GM18505 (cell line): ENCODE measurements around the gene KDM4B.
"Not testable (repeated sequence)": the region's sequence is repeated elsewhere in the genome, so short reads cannot be mapped to it uniquely, and the experiment has no call there.

ENCODE experiments used
- ATAC-seq: cut with Tn5 transposase; IDR thresholded peaks from one replicate; pipeline ENCODE4 v1.9.1; 2021; ENCODE audit not compliant: unreplicated experiment
- POLR2A ChIP-seq: IDR thresholded peaks from 4 replicates; pipeline ENCODE4 v1.6.1; 2011; ENCODE audit warnings: borderline replicate concordance; ENCODE audit not compliant: insufficient read depth, insufficient read length; ENCODE audit errors: extremely low read depth

KDM4B gene

GRCh38 chr19:4974880-4975469 is 6.1 kb downstream of the KDM4B start:
- no peak for TF ChIP-seq POLR2A
- ATAC-seq, result no peak

- ATAC-seq, result not testable (repeated sequence)
These were observed 6.7 kb downstream of the KDM4B start for GRCh38 chr19:4975601-4976000.

GRCh38 chr19:4976401-4977298 is 7.7 kb downstream of the KDM4B start:
- no peak for TF ChIP-seq POLR2A
- ATAC-seq, result no peak

- ATAC-seq, result no peak
- TF ChIP-seq POLR2A, result no peak
These were observed 8.6 kb downstream of the KDM4B start for GRCh38 chr19:4977299-4978174.

- TF ChIP-seq POLR2A, result no peak
- no peak for ATAC-seq
These were observed 10.4 kb downstream of the KDM4B start for GRCh38 chr19:4979211-4979807.

GRCh38 chr19:4980067-4980466 is 11.2 kb downstream of the KDM4B start:
- ATAC-seq, result no peak
- no peak for TF ChIP-seq POLR2A

- ATAC-seq, result no peak
- TF ChIP-seq POLR2A, result no peak
These were observed 12.1 kb downstream of the KDM4B start for GRCh38 chr19:4980838-4981680.

- TF ChIP-seq POLR2A, result no peak
- ATAC-seq, result no peak
These were observed 12.7 kb downstream of the KDM4B start for GRCh38 chr19:4981681-4981958.

GRCh38 chr19:4983346-4984105 is 14.6 kb downstream of the KDM4B start:
- ATAC-seq, result no peak
- TF ChIP-seq POLR2A, result no peak

GRCh38 chr19:4984106-4984380 is 15.1 kb downstream of the KDM4B start:
- TF ChIP-seq POLR2A, result no peak
- no peak for ATAC-seq

- no peak for ATAC-seq
- TF ChIP-seq POLR2A, result no peak
These were observed 15.6 kb downstream of the KDM4B start for GRCh38 chr19:4984438-4984990.

GRCh38 chr19:4985551-4985991 is 16.7 kb downstream of the KDM4B start:
- TF ChIP-seq POLR2A, result no peak
- ATAC-seq, result no peak
